ENCODE measurements around the gene MKS1.
A peak's percentile ranks its signal among the peaks of the same experiment; 100 is the strongest.

Gene MKS1

DNA sequence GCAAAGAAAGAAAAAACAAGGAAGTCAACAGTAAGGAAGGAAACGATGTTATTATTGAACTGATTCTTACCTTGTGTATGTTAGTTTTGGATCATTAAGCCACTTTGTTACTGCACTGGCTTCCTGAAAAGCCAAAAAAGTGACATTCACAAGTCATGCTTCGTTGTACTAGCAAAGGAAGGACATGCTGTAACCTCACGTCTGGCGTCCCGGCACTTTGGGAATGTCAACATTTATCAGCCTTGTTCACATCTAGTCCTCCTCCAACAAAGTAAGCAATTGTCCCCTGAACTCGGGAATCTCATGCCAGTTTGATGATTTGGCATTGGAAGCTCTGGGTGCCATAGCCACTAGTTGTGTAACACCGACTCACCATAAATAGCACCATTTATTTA, 731 bp upstream of the MKS1 start:
- no peaks in the 10 kb centered on the region for H3K9me3 ChIP-seq (ENCODE audit: control insufficient read depth, insufficient read depth, low read depth, low read length)
- ChIA-PET POLR2A (interaction anchor here (0.6 to 3.6 kb wide), 6 partner anchors 11 to 468 kb away, joined by 3 to 14 read pairs (median 3); no protein-coding TSS in a partner anchor), CTCF (interaction anchor here (0.9 to 3.0 kb wide), 7 partner anchors 17 to 98 kb away, joined by 3 to 17 read pairs (median 6); no protein-coding TSS in a partner anchor)
- no peak overlapping the region for H3K27ac ChIP-seq (ENCODE audit: extremely low read depth, low read depth, low read length)
- peaks cover 7 to 24% of the 10 kb centered on the region in 2 experiments; a peak in 2 of 3 replicates for H3K36me3 ChIP-seq (ENCODE audit: control insufficient read depth in 2 of 2, insufficient read depth in 1 of 2, low read length in 2 of 2)
- no peaks in the 10 kb centered on the region for H3K4me1 ChIP-seq (ENCODE audit: control insufficient read depth, insufficient read depth, low read length)
- no peak overlapping the region for H3K4me3 ChIP-seq (ENCODE audit: low read depth, low read length)
- TF ChIP-seq ZNF558 (tag by site-specific recombination; IDR thresholded peaks at IDR 0.05) (no peak), ZNF416 (tag by site-specific recombination; IDR thresholded peaks at IDR 0.05) (no peak), ZNF843 (tag by site-specific recombination; IDR thresholded peaks at IDR 0.05) (no peak), ZNF140 (tag by site-specific recombination; IDR thresholded peaks at IDR 0.05) (no peak), MZF1 (tag by site-specific recombination; IDR thresholded peaks at IDR 0.05; ENCODE audit: borderline replicate concordance) (no peak), ZNF138 (tag by site-specific recombination; IDR thresholded peaks at IDR 0.05; ENCODE audit: borderline replicate concordance) (no peak), KLF7 (tag by site-specific recombination; IDR thresholded peaks at IDR 0.05; ENCODE audit: borderline replicate concordance) (no peak)
- TF ChIP-seq, protein P1, sequence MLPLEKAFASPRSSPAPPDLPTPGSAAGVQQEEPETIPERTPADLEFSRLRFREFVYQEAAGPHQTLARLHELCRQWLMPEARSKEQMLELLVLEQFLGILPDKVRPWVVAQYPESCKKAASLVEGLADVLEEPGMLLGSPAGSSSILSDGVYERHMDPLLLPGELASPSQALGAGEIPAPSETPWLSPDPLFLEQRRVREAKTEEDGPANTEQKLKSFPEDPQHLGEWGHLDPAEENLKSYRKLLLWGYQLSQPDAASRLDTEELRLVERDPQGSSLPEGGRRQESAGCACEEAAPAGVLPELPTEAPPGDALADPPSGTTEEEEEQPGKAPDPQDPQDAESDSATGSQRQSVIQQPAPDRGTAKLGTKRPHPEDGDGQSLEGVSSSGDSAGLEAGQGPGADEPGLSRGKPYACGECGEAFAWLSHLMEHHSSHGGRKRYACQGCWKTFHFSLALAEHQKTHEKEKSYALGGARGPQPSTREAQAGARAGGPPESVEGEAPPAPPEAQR (tag by site-specific recombination; IDR thresholded peaks at IDR 0.05), result no peak

DNA sequence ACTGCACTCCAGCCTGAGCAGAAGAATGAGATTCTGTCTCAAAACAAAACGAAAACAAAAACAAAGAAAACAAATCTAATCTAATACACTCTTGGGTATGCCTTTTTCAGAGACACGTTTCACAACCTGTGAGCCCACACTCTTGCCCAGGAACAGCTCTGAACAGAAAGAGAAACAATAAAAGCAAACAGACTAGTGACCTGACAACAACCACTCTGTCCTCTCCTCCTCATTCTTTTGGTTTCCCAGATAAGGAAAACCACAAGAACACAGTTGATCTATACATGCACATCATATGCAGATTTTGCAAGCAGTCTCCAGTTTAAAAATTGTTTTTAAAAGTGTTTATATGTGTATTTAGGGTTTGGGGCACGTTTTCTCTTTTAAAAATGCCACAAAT, 1.3 kb downstream of the MKS1 start:
- no peaks in the 10 kb centered on the region for H3K4me1 ChIP-seq (ENCODE audit: control insufficient read depth, insufficient read depth, low read length)
- H3K36me3 ChIP-seq (ENCODE audit: control insufficient read depth in 2 of 2, insufficient read depth in 1 of 2, low read length in 2 of 2), result peaks cover 13 to 44% of the 10 kb centered on the region in 2 experiments
- ChIA-PET POLR2A (interaction anchor here (1.2 to 3.6 kb wide), 2 partner anchors 13 to 17 kb away, joined by 6 to 14 read pairs; no protein-coding TSS in a partner anchor), CTCF (interaction anchor here (0.6 to 9.8 kb wide), 4 partner anchors 18 to 574 kb away, joined by 3 to 84 read pairs (median 7); no protein-coding TSS in a partner anchor)
- no peaks in the 10 kb centered on the region for H3K9me3 ChIP-seq (ENCODE audit: control insufficient read depth, insufficient read depth, low read depth, low read length)
- no peak overlapping the region for H3K4me3 ChIP-seq (ENCODE audit: low read depth, low read length)
- TF ChIP-seq PRDM1 (tag by site-specific recombination; IDR thresholded peaks at IDR 0.05) (no peak), ZNF791 (tag by site-specific recombination; IDR thresholded peaks at IDR 0.05) (no peak), ZNF416 (tag by site-specific recombination; IDR thresholded peaks at IDR 0.05) (no peak), ZNF155 (tag by site-specific recombination; IDR thresholded peaks at IDR 0.05) (no peak)
- no peak overlapping the region for H3K27ac ChIP-seq (ENCODE audit: extremely low read depth, low read depth, low read length)

DNA sequence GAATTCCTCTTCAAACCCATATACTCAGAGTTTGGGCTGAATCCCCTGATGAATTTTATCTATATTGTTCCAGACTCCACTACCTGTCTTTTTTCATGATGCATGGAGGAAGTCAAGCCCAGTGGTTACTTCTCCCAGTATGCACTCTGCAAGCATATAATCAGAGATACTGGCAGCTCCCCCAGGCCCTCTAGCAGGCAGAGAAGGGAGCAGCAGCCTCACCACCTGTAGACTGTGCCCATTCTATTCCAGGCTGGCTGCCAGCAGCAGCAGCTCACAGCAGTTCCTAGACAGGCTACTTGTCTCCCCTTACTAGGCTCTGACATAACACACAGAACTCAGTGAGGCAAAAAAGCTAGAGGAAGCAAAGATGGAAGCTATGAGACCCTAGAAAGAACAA, 3.4 kb downstream of the MKS1 start:
- ChIA-PET CTCF (interaction anchor here (0.5 to 9.8 kb wide), 7 partner anchors 13 to 913 kb away, joined by 3 to 84 read pairs (median 3); no protein-coding TSS in a partner anchor), POLR2A (interaction anchor here (0.5 to 1.0 kb wide), 2 partner anchors 37 to 416 kb away, joined by 4 to 7 read pairs; no protein-coding TSS in a partner anchor)
- Histone ChIP-seq H3K9me3 (ENCODE audit: control insufficient read depth, insufficient read depth, low read depth, low read length) (no peaks in the 10 kb centered on the region), H3K4me3 (ENCODE audit: low read depth, low read length) (no peak overlapping the region), H3K27ac (ENCODE audit: extremely low read depth, low read depth, low read length) (no peak overlapping the region), H3K36me3 (ENCODE audit: control insufficient read depth in 2 of 2, insufficient read depth in 1 of 2, low read length in 2 of 2) (peaks cover 31 to 63% of the 10 kb centered on the region in 2 experiments), H3K4me1 (ENCODE audit: control insufficient read depth, insufficient read depth, low read length) (no peaks in the 10 kb centered on the region)
- TF ChIP-seq ZBTB7A (tag by site-specific recombination; IDR thresholded peaks at IDR 0.05; ENCODE audit: low read depth), result no peak
- no peak for TF ChIP-seq ZNF555 (tag by site-specific recombination; conservative IDR thresholded peaks at IDR 0.05)
- TF ChIP-seq SCRT2 (tag by site-specific recombination; IDR thresholded peaks at IDR 0.05), result peak; percentile 91
- peak; percentile 56; the same call in 1 of the 2 replicates for TF ChIP-seq SCRT1 (tag by site-specific recombination; IDR thresholded peaks at IDR 0.05; ENCODE audit: borderline replicate concordance)

DNA sequence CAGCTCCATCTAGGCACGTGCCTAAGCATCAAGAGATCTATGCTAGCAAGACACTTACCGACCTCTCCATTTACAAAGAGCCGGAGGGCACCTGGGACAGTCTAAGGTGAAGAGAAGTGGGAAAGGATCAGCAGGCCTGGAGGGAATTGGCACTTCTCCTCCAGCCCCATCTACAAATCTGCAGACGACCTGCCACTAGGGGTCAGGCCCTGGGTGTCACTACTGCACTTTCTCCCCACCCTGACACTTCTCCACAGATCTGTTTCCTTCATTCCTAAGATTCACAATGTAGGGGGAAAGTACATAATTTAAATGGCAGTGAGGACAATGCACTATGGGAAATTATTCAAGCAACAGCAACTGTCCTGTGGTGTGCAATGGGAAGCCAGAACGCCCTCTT, 8.1 kb downstream of the MKS1 start:
- Histone ChIP-seq H3K4me1 (ENCODE audit: control insufficient read depth, insufficient read depth, low read length) (no peaks in the 10 kb centered on the region), H3K4me3 (ENCODE audit: low read depth, low read length) (no peak overlapping the region), H3K36me3 (ENCODE audit: control insufficient read depth in 2 of 2, insufficient read depth in 1 of 2, low read length in 2 of 2) (peaks cover 39 to 91% of the 10 kb centered on the region in 2 experiments), H3K27ac (ENCODE audit: extremely low read depth, low read depth, low read length) (no peak overlapping the region), H3K9me3 (ENCODE audit: control insufficient read depth, insufficient read depth, low read depth, low read length) (no peaks in the 10 kb centered on the region)
- ChIA-PET POLR2A (interaction anchor here (0.6 kb wide), 1 partner anchor 421 kb away, joined by 3 read pairs; no protein-coding TSS in a partner anchor), CTCF (interaction anchor here (0.6 to 9.8 kb wide), 6 partner anchors 11 to 806 kb away, joined by 3 to 84 read pairs (median 4); no protein-coding TSS in a partner anchor)
- TF ChIP-seq BCL11A (tag by site-specific recombination; IDR thresholded peaks at IDR 0.05; ENCODE audit: low read depth) (no peak), ZNF391 (tag by site-specific recombination; IDR thresholded peaks at IDR 0.05; ENCODE audit: borderline replicate concordance, low read depth) (no peak), TRIM28 (IDR thresholded peaks at IDR 0.05; ENCODE audit: borderline replicate concordance, low read length) (no peak), ZNF223 (tag by site-specific recombination; IDR thresholded peaks at IDR 0.05) (no peak), ZBTB21 (tag by site-specific recombination; IDR thresholded peaks at IDR 0.05) (no peak), ZNF701 (tag by site-specific recombination; IDR thresholded peaks at IDR 0.05) (no peak), ZNF530 (tag by site-specific recombination; IDR thresholded peaks at IDR 0.05; ENCODE audit: low read depth) (no peak), EGR2 (tag by site-specific recombination; IDR thresholded peaks at IDR 0.05; ENCODE audit: low read depth) (no peak)
- TF ChIP-seq, protein P2, sequence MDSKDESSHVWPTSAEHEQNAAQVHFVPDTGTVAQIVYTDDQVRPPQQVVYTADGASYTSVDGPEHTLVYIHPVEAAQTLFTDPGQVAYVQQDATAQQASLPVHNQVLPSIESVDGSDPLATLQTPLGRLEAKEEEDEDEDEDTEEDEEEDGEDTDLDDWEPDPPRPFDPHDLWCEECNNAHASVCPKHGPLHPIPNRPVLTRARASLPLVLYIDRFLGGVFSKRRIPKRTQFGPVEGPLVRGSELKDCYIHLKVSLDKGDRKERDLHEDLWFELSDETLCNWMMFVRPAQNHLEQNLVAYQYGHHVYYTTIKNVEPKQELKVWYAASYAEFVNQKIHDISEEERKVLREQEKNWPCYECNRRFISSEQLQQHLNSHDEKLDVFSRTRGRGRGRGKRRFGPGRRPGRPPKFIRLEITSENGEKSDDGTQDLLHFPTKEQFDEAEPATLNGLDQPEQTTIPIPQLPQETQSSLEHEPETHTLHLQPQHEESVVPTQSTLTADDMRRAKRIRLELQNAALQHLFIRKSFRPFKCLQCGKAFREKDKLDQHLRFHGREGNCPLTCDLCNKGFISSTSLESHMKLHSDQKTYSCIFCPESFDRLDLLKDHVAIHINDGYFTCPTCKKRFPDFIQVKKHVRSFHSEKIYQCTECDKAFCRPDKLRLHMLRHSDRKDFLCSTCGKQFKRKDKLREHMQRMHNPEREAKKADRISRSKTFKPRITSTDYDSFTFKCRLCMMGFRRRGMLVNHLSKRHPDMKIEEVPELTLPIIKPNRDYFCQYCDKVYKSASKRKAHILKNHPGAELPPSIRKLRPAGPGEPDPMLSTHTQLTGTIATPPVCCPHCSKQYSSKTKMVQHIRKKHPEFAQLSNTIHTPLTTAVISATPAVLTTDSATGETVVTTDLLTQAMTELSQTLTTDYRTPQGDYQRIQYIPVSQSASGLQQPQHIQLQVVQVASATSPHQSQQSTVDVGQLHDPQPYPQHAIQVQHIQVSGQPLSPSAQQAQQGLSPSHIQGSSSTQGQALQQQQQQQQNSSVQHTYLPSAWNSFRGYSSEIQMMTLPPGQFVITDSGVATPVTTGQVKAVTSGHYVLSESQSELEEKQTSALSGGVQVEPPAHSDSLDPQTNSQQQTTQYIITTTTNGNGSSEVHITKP (tag by site-specific recombination; IDR thresholded peaks at IDR 0.05), result no peak

Data from HEK293 (cell line).